ENCODE results near the gene CUX1. TPM values are rescaled to one million over a fixed set of nuclear protein-coding genes. Genes with fewer than 3 reads are reported as not detected.

The CUX1 gene
- polyA plus RNA-seq, 4 donors: 29.2 to 77.5 (median 32.3) TPM

DNA sequence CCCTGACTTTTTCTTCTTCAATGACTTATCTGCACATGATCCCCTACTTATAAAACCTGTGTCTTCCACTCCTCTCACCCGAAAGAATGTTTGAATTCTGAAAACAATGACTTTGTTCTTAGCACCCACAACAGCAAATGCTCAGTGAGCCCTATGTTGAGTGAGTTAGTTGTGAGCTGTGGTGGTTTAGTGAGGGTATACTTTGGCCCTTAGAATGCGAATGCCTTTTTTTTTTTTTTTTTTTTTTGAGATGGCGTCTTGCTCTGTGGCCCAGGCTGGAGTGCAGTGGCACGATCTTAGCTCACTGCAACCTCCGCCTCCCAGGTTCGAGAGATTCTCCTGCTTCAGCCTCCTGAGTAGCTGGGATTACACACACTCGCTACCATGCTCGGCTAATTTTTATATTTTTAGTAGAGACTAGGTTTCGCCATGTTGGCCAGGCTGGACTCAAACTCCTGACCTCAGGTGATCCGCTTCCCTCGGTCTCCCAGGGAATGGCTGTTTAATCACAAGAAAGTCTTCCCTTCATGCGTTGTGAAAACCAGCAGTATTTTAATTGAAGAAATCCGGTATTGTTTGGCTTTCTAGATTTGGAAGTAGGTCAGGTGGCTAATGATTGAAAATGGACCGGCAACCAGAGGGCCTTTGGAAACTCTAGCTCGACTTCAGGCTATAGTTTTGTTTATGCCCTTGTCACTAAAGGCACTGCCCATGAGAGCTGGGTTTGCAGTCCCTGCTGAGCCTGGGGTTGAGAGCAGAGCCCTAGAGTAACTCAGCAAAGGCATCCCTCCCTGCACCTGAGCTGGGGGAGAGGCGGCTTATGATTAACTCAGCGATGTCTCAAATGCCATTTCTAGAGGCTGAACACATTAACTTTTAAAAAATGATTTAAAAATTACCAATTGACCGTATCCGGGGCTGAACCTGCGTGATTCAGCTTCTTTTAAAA is 41.3 kb downstream of the CUX1 start:
- Histone ChIP-seq H3K9me3 (ENCODE audit: control insufficient read depth in 2 of 2, insufficient read depth in 1 of 2, low read depth in 1 of 2, low read length in 1 of 2) (no peaks in the 10 kb centered on the region), H3K4me1 (ENCODE audit: control insufficient read depth in 3 of 3, insufficient read depth in 2 of 3, low read depth in 1 of 3, low read length in 2 of 3) (peaks cover 3 to 15% (median 10%) of the 10 kb centered on the region in 3 donors), H3K36me3 (ENCODE audit: control insufficient read depth in 3 of 3, insufficient read depth in 2 of 3, low read depth in 1 of 3, low read length in 3 of 3) (peaks cover 0 to 20% (median 0%) of the 10 kb centered on the region in 3 donors), H3K4me3 (ENCODE audit: low read depth in 1 of 3, low read length in 3 of 3) (no peak overlapping the region), H3K27me3 (ENCODE audit: control insufficient read depth in 3 of 3, insufficient read depth in 3 of 3, low read length in 3 of 3) (no peaks in the 10 kb centered on the region), H3K27ac (ENCODE audit: low read depth in 1 of 3, low read length in 2 of 3) (peak overlapping the region in 1 of 3 donors; percentile 52)
- FAIRE-seq (no peak), DNase-seq (no peak)
- 84 to 91% (median 87%) methylated on average over 20 of the region's 20 CpGs for WGBS, 3 donors

DNA sequence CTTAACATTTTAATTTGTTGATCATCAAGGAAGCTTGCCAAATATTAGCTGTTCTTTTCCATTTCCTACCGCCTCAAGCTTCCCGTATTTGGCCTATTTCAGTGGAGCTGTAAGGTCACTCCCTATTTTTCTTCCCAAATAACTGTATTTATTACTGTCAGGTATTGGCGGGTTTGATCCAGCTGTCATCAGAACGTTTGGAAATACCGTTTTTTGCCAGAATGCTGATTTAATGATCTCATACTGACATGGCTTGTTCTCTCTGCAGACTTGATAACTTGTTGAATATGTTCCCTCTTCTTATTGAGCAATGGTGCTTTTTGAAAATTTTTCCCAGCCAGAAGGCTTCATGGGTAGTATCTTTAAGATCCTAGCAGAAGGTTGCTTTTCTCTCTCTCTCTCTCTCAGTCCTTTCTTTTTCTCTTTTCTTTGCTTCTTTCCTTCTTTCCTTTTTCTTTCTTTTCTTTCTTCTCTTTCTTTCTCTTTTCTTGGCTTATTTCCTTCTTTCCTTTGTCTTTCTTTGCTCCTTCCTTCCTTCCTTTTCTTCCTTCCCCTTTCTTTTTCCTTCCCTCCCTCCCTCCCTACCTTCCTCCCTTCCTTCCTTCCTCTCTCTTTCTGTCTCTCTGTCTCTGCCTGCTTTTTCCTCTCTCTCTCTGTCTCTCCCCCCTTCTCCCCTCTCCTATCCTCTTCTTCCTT is 42.1 kb downstream of the CUX1 start:
- H3K36me3 ChIP-seq (ENCODE audit: control insufficient read depth in 3 of 3, insufficient read depth in 2 of 3, low read depth in 1 of 3, low read length in 3 of 3): peaks cover 0 to 21% (median 0%) of the 10 kb centered on the region in 3 donors
- WGBS, 3 donors: 46 to 63% (median 60%) methylated on average over 5 of the region's 5 CpGs
- H3K4me1 ChIP-seq (ENCODE audit: control insufficient read depth in 3 of 3, insufficient read depth in 2 of 3, low read depth in 1 of 3, low read length in 2 of 3): peaks cover 3 to 15% (median 4%) of the 10 kb centered on the region in 3 donors
- no peak overlapping the region for H3K27ac ChIP-seq (ENCODE audit: low read depth in 1 of 3, low read length in 2 of 3)
- H3K27me3 ChIP-seq (ENCODE audit: control insufficient read depth in 3 of 3, insufficient read depth in 3 of 3, low read length in 3 of 3): no peaks in the 10 kb centered on the region
- H3K4me3 ChIP-seq (ENCODE audit: low read depth in 1 of 3, low read length in 3 of 3): no peak overlapping the region
- FAIRE-seq: no peak
- H3K9me3 ChIP-seq (ENCODE audit: control insufficient read depth in 2 of 2, insufficient read depth in 1 of 2, low read depth in 1 of 2, low read length in 1 of 2): no peaks in the 10 kb centered on the region
- DNase-seq: no peak

- H3K27ac ChIP-seq (ENCODE audit: low read depth in 1 of 3, low read length in 2 of 3): no peak overlapping the region
Observed at GRCh38 chr7:101860316-101861217, 43.1 kb downstream of the CUX1 start.

DNA sequence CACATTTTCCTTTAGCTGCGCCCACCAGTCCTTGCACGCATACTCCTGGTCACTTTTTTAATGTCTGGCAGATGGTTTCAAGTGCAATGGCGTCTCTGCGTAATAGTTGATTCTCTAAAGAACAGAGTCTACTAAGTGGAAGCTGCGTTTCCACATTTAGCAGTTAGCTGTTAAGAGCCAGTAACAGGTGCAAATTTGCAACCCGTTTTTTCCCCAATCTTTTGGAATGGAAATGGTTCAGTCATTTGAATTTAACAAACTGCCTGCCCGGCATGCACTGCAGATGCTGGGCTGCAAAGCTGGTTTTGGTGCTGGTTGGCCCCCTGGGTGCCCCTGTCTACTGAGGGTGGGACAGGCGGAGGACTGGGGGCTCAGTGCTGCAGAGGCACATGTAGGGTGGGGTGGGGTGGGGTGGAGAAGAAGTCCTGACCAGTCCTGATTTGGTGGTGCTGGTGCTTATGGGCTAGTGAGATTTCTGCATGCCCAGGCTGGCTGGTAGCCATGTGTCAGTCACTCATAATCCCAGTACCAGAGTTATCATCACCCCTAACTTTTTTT is 43.9 kb downstream of the CUX1 start:
- 86 to 89% (median 87%) methylated on average over 8 of the region's 8 CpGs for WGBS, 3 donors
- FAIRE-seq: no peak

More at GRCh38 chr7:101860316-101861217, 43.1 kb downstream of the CUX1 start:
- whole genome bisulfite sequencing, 3 donors: 85 to 93% (median 88%) methylated on average over 11 of the region's 11 CpGs
- Histone ChIP-seq H3K36me3 (ENCODE audit: control insufficient read depth in 3 of 3, insufficient read depth in 2 of 3, low read depth in 1 of 3, low read length in 3 of 3) (peaks cover 0 to 22% (median 0%) of the 10 kb centered on the region in 3 donors), H3K9me3 (ENCODE audit: control insufficient read depth in 2 of 2, insufficient read depth in 1 of 2, low read depth in 1 of 2, low read length in 1 of 2) (no peaks in the 10 kb centered on the region), H3K27me3 (ENCODE audit: control insufficient read depth in 3 of 3, insufficient read depth in 3 of 3, low read length in 3 of 3) (no peaks in the 10 kb centered on the region), H3K4me3 (ENCODE audit: low read depth in 1 of 3, low read length in 3 of 3) (no peak overlapping the region), H3K4me1 (ENCODE audit: control insufficient read depth in 3 of 3, insufficient read depth in 2 of 3, low read depth in 1 of 3, low read length in 2 of 3) (peaks cover 3 to 15% (median 4%) of the 10 kb centered on the region in 3 donors)
- DNase-seq (no peak), FAIRE-seq (no peak)

GRCh38 chr7:101862280-101863220 is 45.1 kb downstream of the CUX1 start:
- no peak overlapping the region for H3K4me3 ChIP-seq (ENCODE audit: low read depth in 1 of 3, low read length in 3 of 3)
- WGBS, 3 donors: 85 to 88% (median 87%) methylated on average over 18 of the region's 18 CpGs
- H3K9me3 ChIP-seq (ENCODE audit: control insufficient read depth in 2 of 2, insufficient read depth in 1 of 2, low read depth in 1 of 2, low read length in 1 of 2): no peaks in the 10 kb centered on the region
- H3K27ac ChIP-seq (ENCODE audit: low read depth in 1 of 3, low read length in 2 of 3): no peak overlapping the region
- no peaks in the 10 kb centered on the region for H3K27me3 ChIP-seq (ENCODE audit: control insufficient read depth in 3 of 3, insufficient read depth in 3 of 3, low read length in 3 of 3)
- FAIRE-seq: no peak
- no peak for DNase-seq
- H3K4me1 ChIP-seq (ENCODE audit: control insufficient read depth in 3 of 3, insufficient read depth in 2 of 3, low read depth in 1 of 3, low read length in 2 of 3): peaks cover 0 to under 1% (median under 1%) of the 10 kb centered on the region in 3 donors
- H3K36me3 ChIP-seq (ENCODE audit: control insufficient read depth in 3 of 3, insufficient read depth in 2 of 3, low read depth in 1 of 3, low read length in 3 of 3): peaks cover 0 to 27% (median 0%) of the 10 kb centered on the region in 3 donors

More for the DNA sequence above, 43.9 kb downstream of the CUX1 start:
- H3K36me3 ChIP-seq (ENCODE audit: control insufficient read depth in 3 of 3, insufficient read depth in 2 of 3, low read depth in 1 of 3, low read length in 3 of 3): peaks cover 0 to 25% (median 0%) of the 10 kb centered on the region in 3 donors
- H3K9me3 ChIP-seq (ENCODE audit: control insufficient read depth in 2 of 2, insufficient read depth in 1 of 2, low read depth in 1 of 2, low read length in 1 of 2): no peaks in the 10 kb centered on the region
- no peak for DNase-seq
- no peak overlapping the region for H3K27ac ChIP-seq (ENCODE audit: low read depth in 1 of 3, low read length in 2 of 3)
- H3K4me1 ChIP-seq (ENCODE audit: control insufficient read depth in 3 of 3, insufficient read depth in 2 of 3, low read depth in 1 of 3, low read length in 2 of 3): peaks cover 3 to 9% (median 4%) of the 10 kb centered on the region in 3 donors
- H3K4me3 ChIP-seq (ENCODE audit: low read depth in 1 of 3, low read length in 3 of 3): no peak overlapping the region
- no peaks in the 10 kb centered on the region for H3K27me3 ChIP-seq (ENCODE audit: control insufficient read depth in 3 of 3, insufficient read depth in 3 of 3, low read length in 3 of 3)

DNA sequence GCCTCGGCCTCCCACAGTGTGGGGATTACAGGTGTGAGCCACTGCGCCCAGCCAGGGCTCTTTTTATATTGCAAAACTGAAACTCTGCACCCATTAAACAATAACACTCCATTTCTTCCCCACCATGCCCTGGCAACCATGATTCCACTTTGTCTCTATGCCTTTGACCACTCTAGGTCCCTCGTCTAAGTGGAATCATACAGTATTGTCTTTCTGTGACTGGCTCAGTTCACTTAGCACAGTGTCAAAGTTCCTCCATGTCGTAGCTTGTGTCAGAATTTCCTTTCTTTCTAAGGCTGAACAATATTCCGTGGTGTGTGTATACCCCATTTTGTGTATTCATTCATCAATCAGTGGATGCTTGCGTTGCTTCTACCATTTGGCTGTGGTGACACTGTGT is 46.2 kb downstream of the CUX1 start:
- Histone ChIP-seq H3K27ac (ENCODE audit: low read depth in 1 of 3, low read length in 2 of 3) (no peak overlapping the region), H3K27me3 (ENCODE audit: control insufficient read depth in 3 of 3, insufficient read depth in 3 of 3, low read length in 3 of 3) (no peaks in the 10 kb centered on the region), H3K4me3 (ENCODE audit: low read depth in 1 of 3, low read length in 3 of 3) (no peak overlapping the region), H3K9me3 (ENCODE audit: control insufficient read depth in 2 of 2, insufficient read depth in 1 of 2, low read depth in 1 of 2, low read length in 1 of 2) (no peaks in the 10 kb centered on the region), H3K4me1 (ENCODE audit: control insufficient read depth in 3 of 3, insufficient read depth in 2 of 3, low read depth in 1 of 3, low read length in 2 of 3) (peaks cover 0 to 6% (median 2%) of the 10 kb centered on the region in 3 donors), H3K36me3 (ENCODE audit: control insufficient read depth in 3 of 3, insufficient read depth in 2 of 3, low read depth in 1 of 3, low read length in 3 of 3) (peaks cover 0 to 27% (median 0%) of the 10 kb centered on the region in 3 donors)
- 94 to 96% (median 96%) methylated on average over 6 of the region's 6 CpGs for WGBS, 3 donors
- FAIRE-seq (no peak), DNase-seq (no peak)

GRCh38 chr7:101864039-101864438 is 46.6 kb downstream of the CUX1 start:
- WGBS, 3 donors: 85 to 98% (median 87%) methylated on average over 4 of the region's 4 CpGs
- DNase-seq: no peak
- no peak for FAIRE-seq

More at GRCh38 chr7:101864039-101864438, 46.6 kb downstream of the CUX1 start:
- Histone ChIP-seq H3K9me3 (ENCODE audit: control insufficient read depth in 2 of 2, insufficient read depth in 1 of 2, low read depth in 1 of 2, low read length in 1 of 2) (no peaks in the 10 kb centered on the region), H3K27ac (ENCODE audit: low read depth in 1 of 3, low read length in 2 of 3) (no peak overlapping the region), H3K36me3 (ENCODE audit: control insufficient read depth in 3 of 3, insufficient read depth in 2 of 3, low read depth in 1 of 3, low read length in 3 of 3) (peaks cover 0 to 27% (median 0%) of the 10 kb centered on the region in 3 donors), H3K27me3 (ENCODE audit: control insufficient read depth in 3 of 3, insufficient read depth in 3 of 3, low read length in 3 of 3) (no peaks in the 10 kb centered on the region), H3K4me3 (ENCODE audit: low read depth in 1 of 3, low read length in 3 of 3) (no peak overlapping the region), H3K4me1 (ENCODE audit: control insufficient read depth in 3 of 3, insufficient read depth in 2 of 3, low read depth in 1 of 3, low read length in 2 of 3) (peaks cover 0 to 7% (median 4%) of the 10 kb centered on the region in 3 donors)

All from small intestine (tissue), 7 donors.